AG04449 (cell line): ENCODE results near the gene CES4A.

Source experiments
- CTCF ChIA-PET: fragments of 350-600 bp; formaldehyde crosslinking; extraction: SDS; loops from one replicate; lab custom pipeline; 2021; ENCODE audit warnings: antibody characterized with exemption; lab: Yijun Ruan, JAX
- POLR2A ChIA-PET: fragments of 400-600, 350-600 bp; formaldehyde crosslinking; extraction: SDS; loops from one replicate; lab custom pipeline; 2020; ENCODE audit warnings: antibody characterized with exemption, inconsistent platforms; lab: Yijun Ruan, JAX
- DNase-seq: peaks from one replicate; pipeline ENCODE4 v3.0.0-alpha.2; 2010; ENCODE audit warnings: low read depth, low spot score
- H3K4me3 ChIP-seq: 2 replicates; pipeline ENCODE4 v1.5.1; 2011; ENCODE audit warnings: low read depth, mild to moderate bottlenecking, control low read depth, low read length
- TF ChIP-seq, protein P1 (sequence below): IDR thresholded peaks from one replicate; pipeline ENCODE4 v1.5.1; 2011; ENCODE audit warnings: mild to moderate bottlenecking, moderate library complexity, low read length, control low read depth, inconsistent platforms; ENCODE audit not compliant: insufficient read depth; ENCODE audit errors: missing control alignments

CES4A gene

GRCh38 chr16:66961065-66961744, 27.2 kb upstream of the CES4A start, which contains the start of gene CES3:
Gene CES3, plus strand, starts transcription at chr16:66961266. Its CDS starts 42 bp downstream, at chr16:66961308.
- no peak for DNase-seq
- CTCF ChIA-PET: interaction anchor here (0.8 to 6.1 kb wide), 27 partner anchors 9 to 226 kb away, joined by 3 to 57 read pairs (median 6); partner anchors contain the start of genes B3GNT9, FBXL8, MATCAP1 and TRADD
- POLR2A ChIA-PET: no interaction called here
- no peak within 1 kb of the TSS for H3K4me3 ChIP-seq
- TF ChIP-seq, protein P1, sequence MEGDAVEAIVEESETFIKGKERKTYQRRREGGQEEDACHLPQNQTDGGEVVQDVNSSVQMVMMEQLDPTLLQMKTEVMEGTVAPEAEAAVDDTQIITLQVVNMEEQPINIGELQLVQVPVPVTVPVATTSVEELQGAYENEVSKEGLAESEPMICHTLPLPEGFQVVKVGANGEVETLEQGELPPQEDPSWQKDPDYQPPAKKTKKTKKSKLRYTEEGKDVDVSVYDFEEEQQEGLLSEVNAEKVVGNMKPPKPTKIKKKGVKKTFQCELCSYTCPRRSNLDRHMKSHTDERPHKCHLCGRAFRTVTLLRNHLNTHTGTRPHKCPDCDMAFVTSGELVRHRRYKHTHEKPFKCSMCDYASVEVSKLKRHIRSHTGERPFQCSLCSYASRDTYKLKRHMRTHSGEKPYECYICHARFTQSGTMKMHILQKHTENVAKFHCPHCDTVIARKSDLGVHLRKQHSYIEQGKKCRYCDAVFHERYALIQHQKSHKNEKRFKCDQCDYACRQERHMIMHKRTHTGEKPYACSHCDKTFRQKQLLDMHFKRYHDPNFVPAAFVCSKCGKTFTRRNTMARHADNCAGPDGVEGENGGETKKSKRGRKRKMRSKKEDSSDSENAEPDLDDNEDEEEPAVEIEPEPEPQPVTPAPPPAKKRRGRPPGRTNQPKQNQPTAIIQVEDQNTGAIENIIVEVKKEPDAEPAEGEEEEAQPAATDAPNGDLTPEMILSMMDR: peak; percentile 84

DNA sequence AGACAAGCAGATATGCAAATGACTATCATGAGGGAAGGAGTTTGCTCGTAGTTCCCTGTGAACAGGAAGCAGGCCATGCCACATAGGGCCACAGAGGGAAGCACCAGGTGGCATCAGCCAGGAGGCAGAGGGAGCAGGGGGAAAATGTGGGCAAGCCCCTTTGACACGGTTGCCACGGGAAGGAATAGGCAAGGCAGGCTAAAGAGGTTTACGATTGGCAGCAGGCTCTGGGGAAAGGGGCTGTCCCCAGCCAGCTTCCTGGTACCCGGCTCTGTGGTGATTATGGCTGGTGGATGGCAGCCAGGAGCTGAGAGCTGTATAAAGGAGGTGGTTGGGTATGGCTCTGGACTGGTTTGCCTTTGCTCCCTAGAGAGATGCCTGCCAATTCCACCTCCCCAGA, 26.5 kb upstream of the CES4A start:
- ChIA-PET POLR2A (no interaction called here), CTCF (interaction anchor here (0.8 to 4.2 kb wide), 18 partner anchors 9 to 222 kb away, joined by 3 to 46 read pairs (median 5); partner anchors contain the start of genes FBXL8, MATCAP1 and TRADD)
- DNase-seq: no peak
- TF ChIP-seq, protein P1: no peak
- no peak overlapping the region for H3K4me3 ChIP-seq

DNA sequence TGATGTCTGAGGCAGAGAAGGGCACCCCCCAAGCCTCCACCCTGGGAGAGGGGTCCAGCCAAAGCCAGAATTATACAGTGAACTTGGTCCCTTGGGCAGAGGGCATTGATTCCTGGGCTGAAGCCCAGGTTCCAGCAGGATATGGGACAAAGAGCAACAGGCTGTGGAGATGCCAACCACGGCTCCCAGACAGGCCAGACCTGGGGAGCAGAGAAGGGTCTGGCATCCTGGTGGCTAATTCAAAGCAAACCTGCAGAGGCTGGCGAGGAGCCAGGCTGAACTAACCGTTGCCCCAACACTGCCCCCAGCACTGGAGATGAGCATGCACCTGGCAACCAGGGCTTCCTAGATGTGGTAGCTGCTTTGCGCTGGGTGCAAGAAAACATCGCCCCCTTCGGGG, 24.3 kb upstream of the CES4A start:
- ChIA-PET CTCF (interaction anchor here (1.1 to 5.4 kb wide), 8 partner anchors 8 to 191 kb away, joined by 3 to 46 read pairs (median 9); no protein-coding TSS in a partner anchor), POLR2A (no interaction called here)
- H3K4me3 ChIP-seq: no peak overlapping the region
- no peak for DNase-seq
- TF ChIP-seq, protein P1: no peak

GRCh38 chr16:66968847-66969246, 19.5 kb upstream of the CES4A start:
- DNase-seq: no peak
- POLR2A ChIA-PET: no interaction called here

DNA sequence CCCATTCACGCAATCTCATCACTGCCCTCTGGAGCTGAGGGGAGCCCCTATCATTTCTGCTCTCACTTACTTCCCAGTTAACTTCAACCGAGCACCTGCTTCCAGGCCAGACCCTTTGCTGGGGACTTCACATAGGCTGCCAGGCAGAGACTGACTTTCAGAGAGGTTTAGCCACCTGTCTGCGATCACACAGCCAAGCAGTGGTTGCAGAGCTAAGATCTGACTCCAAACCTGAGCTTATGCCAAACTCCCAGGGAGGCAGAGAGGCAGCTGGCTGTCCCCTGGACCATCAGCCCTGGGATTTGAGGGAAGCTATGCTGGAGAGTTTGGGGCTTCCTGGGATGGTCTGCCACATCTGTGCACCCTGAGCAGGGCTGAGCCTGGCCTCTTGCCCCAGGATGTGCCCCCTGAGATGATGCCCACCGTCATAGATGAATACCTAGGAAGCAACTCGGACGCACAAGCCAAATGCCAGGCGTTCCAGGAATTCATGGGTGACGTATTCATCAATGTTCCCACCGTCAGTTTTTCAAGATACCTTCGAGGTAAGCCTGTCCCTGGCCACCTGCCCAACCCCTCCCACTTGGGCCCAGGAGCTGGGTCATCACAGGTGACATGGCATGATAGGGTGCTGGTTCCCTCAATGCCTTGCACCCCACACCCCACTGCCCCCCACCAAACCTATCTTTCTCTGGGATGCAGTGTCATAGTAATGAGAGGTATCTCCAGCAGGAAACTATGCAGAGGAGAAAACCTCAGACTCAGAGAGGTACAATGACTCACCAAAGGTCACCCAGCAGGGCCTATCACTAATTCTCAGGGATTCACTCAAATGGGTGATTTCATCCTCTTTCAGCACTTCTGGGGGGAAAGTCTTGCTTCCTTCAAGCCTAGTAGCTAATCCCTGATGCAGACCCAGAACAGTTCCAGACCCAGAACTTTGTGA, 17.3 kb upstream of the CES4A start:
- TF ChIP-seq, protein P1: no peak
- H3K4me3 ChIP-seq: no peak overlapping the region
- DNase-seq: no peak
- POLR2A ChIA-PET: no interaction called here
- CTCF ChIA-PET: interaction anchor here (1.0 to 12.6 kb wide), 10 partner anchors 9 to 214 kb away, joined by 3 to 241 read pairs (median 9); partner anchors contain the start of genes B3GNT9, CES3, EXOC3L1 and FBXL8

More at GRCh38 chr16:66968847-66969246, 19.5 kb upstream of the CES4A start:
- no peak overlapping the region for H3K4me3 ChIP-seq
- TF ChIP-seq, protein P1: no peak
- CTCF ChIA-PET: interaction anchor here (1.0 to 5.4 kb wide), 6 partner anchors 9 to 189 kb away, joined by 3 to 21 read pairs (median 4); no protein-coding TSS in a partner anchor
